Omental fat pad (tissue), 4 donors: ENCODE data around the gene TUBGCP6. TPM values are rescaled to one million over a fixed set of nuclear protein-coding genes. Genes with fewer than 3 reads are reported as not detected.

Experiments
- ATAC-seq: fragments of 150-250 bp; one replicate; pipeline ENCODE4 v1.9.1; 2016; ENCODE audit warnings: mild to moderate bottlenecking, moderate library complexity; ENCODE audit not compliant: low FRiP score
- DNase-seq: peaks from one replicate; pipeline ENCODE4 v3.0.0-alpha.2; 2019; ENCODE audit warnings: low spot score
- total RNA-seq, 4 donors: library from RNA; depleted of rRNA; stranded (reverse); fragments of >200 nt; gene quantifications; one replicate each; pipeline ENCODE4 v1.1.0, GENCODE V29; 2016
- TF ChIP-seq, protein P1 (sequence below), 3 donors: fragments of 450-650 bp; IDR thresholded peaks; one replicate each; pipeline ENCODE4 v1.5.1; 2016 to 2017; ENCODE audit warnings: antibody characterized with exemption in 3 of 3, mild to moderate bottlenecking in 3 of 3, moderate library complexity in 2 of 3

TUBGCP6 gene
- total RNA-seq, 4 donors from 2014 or later, result 32.7 to 52.2 (median 33.5) TPM

GRCh38 chr22:50253941-50254340, 9.1 kb upstream of the TUBGCP6 start:
- TF ChIP-seq, protein P1, sequence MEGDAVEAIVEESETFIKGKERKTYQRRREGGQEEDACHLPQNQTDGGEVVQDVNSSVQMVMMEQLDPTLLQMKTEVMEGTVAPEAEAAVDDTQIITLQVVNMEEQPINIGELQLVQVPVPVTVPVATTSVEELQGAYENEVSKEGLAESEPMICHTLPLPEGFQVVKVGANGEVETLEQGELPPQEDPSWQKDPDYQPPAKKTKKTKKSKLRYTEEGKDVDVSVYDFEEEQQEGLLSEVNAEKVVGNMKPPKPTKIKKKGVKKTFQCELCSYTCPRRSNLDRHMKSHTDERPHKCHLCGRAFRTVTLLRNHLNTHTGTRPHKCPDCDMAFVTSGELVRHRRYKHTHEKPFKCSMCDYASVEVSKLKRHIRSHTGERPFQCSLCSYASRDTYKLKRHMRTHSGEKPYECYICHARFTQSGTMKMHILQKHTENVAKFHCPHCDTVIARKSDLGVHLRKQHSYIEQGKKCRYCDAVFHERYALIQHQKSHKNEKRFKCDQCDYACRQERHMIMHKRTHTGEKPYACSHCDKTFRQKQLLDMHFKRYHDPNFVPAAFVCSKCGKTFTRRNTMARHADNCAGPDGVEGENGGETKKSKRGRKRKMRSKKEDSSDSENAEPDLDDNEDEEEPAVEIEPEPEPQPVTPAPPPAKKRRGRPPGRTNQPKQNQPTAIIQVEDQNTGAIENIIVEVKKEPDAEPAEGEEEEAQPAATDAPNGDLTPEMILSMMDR (IDR thresholded peaks at IDR 0.05), result no peak
- DNase-seq (no peak), ATAC-seq (no peak)

GRCh38 chr22:50253046-50253915, 8.5 kb upstream of the TUBGCP6 start:
- TF ChIP-seq, protein P1 (IDR thresholded peaks at IDR 0.05), result no peak
- DNase-seq (no peak), ATAC-seq (no peak)

DNA sequence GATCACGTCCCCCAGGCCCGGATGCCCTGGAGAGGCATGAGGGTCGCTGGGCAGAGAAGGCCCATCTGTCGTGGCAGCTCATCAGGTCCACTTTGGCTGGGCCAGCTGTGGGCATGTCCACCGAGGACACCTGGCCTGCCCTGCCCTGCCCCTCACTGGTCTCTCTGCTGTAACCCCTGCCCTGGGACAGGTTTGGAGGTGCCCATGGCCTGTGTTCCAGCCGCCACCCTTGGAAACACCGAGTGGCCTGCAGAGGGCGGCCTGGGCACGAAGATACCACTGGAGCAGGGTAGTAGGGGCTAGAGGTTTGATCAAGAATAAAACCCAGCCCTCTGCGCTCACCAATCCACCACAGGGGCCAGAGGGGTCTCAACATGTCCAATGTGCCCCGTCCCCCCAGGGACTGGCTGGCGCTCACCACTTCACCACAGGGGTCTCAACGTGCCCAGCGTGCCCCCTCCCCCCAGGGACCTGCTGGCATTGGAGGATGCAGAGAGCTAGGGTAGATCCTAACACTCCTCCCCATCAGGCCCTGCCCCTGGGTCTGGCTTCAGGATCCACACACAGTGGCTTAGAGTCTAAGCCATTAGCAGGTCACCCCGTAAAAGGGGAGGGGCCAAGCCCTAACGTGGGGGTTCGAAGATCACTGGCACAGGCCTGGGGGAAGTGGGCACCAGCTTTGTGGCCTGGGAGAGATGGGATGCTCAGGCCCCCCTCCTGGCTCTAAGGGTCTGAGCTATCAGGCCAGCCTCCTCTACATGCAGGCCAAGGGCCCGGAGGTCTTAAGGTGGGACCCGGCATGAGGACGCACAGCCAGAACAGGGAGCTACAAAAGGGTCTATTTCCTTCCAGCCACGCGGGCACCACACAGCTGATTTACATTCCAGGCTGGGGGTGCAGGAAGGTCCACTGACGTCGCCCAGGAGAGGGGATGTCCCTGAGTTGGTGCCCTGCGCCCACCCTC, 7.5 kb upstream of the TUBGCP6 start:
- TF ChIP-seq, protein P1 (IDR thresholded peaks at IDR 0.05), result peak in 1 of 3 donors; percentile 59
- peak; percentile 64 for DNase-seq
- ATAC-seq, result peak; percentile 63

- TF ChIP-seq, protein P1 (IDR thresholded peaks at IDR 0.05), result no peak
- ATAC-seq, result no peak
These were observed 6.8 kb upstream of the TUBGCP6 start for GRCh38 chr22:50251477-50252081.

DNA sequence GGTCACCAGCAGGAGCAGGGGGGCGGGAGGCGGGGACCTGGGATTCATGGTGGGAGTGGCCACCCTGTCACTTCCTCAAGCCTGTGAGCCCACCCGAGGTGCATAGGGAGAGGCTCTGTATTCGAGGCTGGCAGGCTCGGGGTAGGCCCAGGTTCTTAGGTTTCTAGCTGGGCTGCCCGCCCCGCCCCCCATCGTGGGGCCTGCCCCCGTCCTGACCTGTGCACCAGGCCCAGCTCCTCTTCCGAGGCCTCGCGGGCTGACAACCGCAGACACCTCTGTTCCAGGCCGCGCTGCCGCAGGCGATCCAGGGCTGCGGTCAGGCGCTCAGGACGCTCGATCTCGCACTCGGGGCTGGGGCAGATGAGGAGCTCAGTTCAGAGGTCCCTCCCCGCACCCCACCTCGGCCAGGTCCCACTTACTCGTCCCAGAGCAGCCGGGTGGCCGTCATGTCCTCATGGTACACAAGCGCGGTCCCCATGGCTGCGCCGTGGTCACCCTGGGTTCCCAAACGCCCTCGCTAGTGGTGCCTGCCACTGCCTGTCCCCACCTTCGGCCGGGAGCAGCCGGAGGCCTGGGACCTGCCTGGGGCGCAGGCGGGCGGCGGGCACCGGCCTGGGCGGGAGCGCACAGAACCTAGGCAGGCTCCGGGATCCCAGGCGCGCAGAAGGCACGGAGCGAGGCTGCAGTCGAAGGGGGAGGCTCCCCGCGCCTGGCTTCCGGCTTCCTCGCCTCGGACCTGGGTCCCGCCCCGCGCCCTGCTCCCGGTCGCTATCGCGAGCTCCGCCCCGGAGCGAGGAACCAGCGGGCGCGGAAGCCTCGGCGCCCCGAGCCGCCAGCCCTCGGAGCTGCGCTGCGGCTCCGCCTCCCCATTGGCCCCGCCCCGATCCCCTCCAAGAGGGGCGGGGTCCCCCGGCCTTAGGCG, 6.0 kb upstream of the TUBGCP6 start, which contains the start of gene HDAC10:
TSS of gene HDAC10 (minus strand) at position 711 of the 922 bp plus-strand sequence. CDS start at position 478, 233 bp downstream.
- no peak for DNase-seq
- TF ChIP-seq, protein P1 (IDR thresholded peaks at IDR 0.05), result no peak
- ATAC-seq, result peak; percentile 65

More at GRCh38 chr22:50251477-50252081, 6.8 kb upstream of the TUBGCP6 start:
- DNase-seq, result no peak

DNA sequence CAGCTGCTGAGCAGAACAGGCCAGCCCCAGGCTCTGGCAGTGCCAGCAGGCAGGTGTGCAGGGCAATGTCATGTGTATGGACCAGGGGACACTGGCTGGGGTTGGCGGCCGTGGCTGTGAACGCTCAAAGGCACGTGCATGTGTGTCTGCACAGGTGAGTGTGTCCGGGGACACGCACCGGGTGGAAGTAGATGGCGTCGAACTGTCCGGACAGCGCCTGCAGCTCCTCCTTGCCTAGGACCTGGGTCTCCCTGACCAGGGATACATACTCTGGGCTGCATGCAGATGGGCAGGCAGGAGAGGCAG, 5.4 kb upstream of the TUBGCP6 start:
- no peak for DNase-seq
- TF ChIP-seq, protein P1 (IDR thresholded peaks at IDR 0.05), result no peak
- no peak for ATAC-seq
